Activated T-cell treated with anti-CD3 and anti-CD28 coated beads, Interleukin-2, amount 50 U/mL, for 72 hours (primary cell): ENCODE data around the gene TRABD2B. TPM values are rescaled to one million over a fixed set of nuclear protein-coding genes. Genes with fewer than 3 reads are reported as not detected.

Experiments
- ATAC-seq, 2 donors: fragments of 150-1000 bp; cut with Tn5 transposase; replicated peaks in 1 of 2; 2 replicates each; pipeline ENCODE4 v1.10.0; 2021; ENCODE audit warnings: moderate library complexity in 2 of 2, mild to moderate bottlenecking in 1 of 2
- DNase-seq, 2 donors: peaks; one replicate each; pipeline ENCODE4 v3.0.0; 2021 to 2022; ENCODE audit warnings: mixed read lengths in 1 of 2
- H3K27ac Mint-ChIP-seq: one replicate; pipeline ENCODE4 v1.8.0; 2022; ENCODE audit warnings: mild to moderate bottlenecking, moderate library complexity, mixed read lengths
- H3K27me3 Mint-ChIP-seq: one replicate; pipeline ENCODE4 v1.8.0; 2022; ENCODE audit warnings: low read depth, mixed read lengths
- H3K36me3 Mint-ChIP-seq, 2 donors: one replicate each; pipeline ENCODE4 v1.8.0; 2022; ENCODE audit warnings: mixed read lengths in 2 of 2, mild to moderate bottlenecking in 1 of 2; ENCODE audit not compliant: insufficient read depth in 2 of 2
- H3K4me1 Mint-ChIP-seq: one replicate; pipeline ENCODE4 v1.8.0; 2022; ENCODE audit warnings: low read depth, mixed read lengths
- H3K4me3 Mint-ChIP-seq, 2 donors: one replicate each; pipeline ENCODE4 v1.8.0; 2022; ENCODE audit warnings: mild to moderate bottlenecking in 2 of 2, mixed read lengths in 2 of 2, moderate library complexity in 2 of 2
- H3K9me3 Mint-ChIP-seq, 2 donors: one replicate each; pipeline ENCODE4 v1.8.0; 2022; ENCODE audit warnings: mixed read lengths in 2 of 2
- total RNA-seq, 2 donors: library from RNA; stranded (reverse); gene quantifications; one replicate each; pipeline ENCODE4 v1.2.3, GENCODE V29; 2022

TRABD2B gene
- total RNA-seq, 2 donors from 2014 or later, result not detected

- Mint-ChIP-seq H3K4me1 (no peaks in the 10 kb centered on the region), H3K4me3 (no peak overlapping the region), H3K9me3 (no peaks in the 10 kb centered on the region), H3K27ac (no peak overlapping the region), H3K27me3 (no peaks in the 10 kb centered on the region), H3K36me3 (no peaks in the 10 kb centered on the region)
- DNase-seq (no peak), ATAC-seq (no peak)
Measured at GRCh38 chr1:47908258-47908657, 88.9 kb downstream of the TRABD2B start.

DNA sequence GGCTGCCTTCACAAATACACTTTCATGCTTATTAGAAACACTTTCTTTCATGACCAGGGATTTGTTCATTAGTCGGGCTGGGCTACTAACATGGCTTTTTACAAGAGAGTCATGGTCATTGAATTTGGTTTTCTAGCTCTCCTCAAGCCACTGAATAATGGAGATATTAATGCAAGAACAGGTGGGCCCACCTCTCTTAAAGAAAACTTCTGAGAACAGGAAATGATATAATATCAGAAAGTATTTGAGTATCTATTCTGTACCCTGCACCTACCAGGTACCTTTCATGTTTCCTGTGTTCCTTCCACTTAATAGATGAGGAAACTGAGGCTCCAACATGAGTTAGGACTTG is 90.0 kb downstream of the TRABD2B start:
- Mint-ChIP-seq H3K4me1 (no peaks in the 10 kb centered on the region), H3K9me3 (no peaks in the 10 kb centered on the region), H3K27ac (no peak overlapping the region), H3K36me3 (no peaks in the 10 kb centered on the region), H3K4me3 (no peak overlapping the region), H3K27me3 (no peaks in the 10 kb centered on the region)
- ATAC-seq (no peak), DNase-seq (no peak)

GRCh38 chr1:47906527-47907176 is 90.5 kb downstream of the TRABD2B start:
- ATAC-seq (no peak), DNase-seq (no peak)
- Mint-ChIP-seq H3K4me3 (no peak overlapping the region), H3K27me3 (no peaks in the 10 kb centered on the region), H3K36me3 (no peaks in the 10 kb centered on the region), H3K9me3 (no peaks in the 10 kb centered on the region), H3K4me1 (no peaks in the 10 kb centered on the region), H3K27ac (no peak overlapping the region)

GRCh38 chr1:47906009-47906432 is 91.2 kb downstream of the TRABD2B start:
- Mint-ChIP-seq H3K4me3 (no peak overlapping the region), H3K27me3 (no peaks in the 10 kb centered on the region), H3K27ac (no peak overlapping the region), H3K9me3 (no peaks in the 10 kb centered on the region), H3K4me1 (no peaks in the 10 kb centered on the region), H3K36me3 (no peaks in the 10 kb centered on the region)
- DNase-seq (no peak), ATAC-seq (no peak)

- no peaks in the 10 kb centered on the region for H3K36me3 Mint-ChIP-seq
- DNase-seq (no peak), ATAC-seq (no peak)
- H3K9me3 Mint-ChIP-seq, result no peaks in the 10 kb centered on the region
- H3K4me1 Mint-ChIP-seq, result no peaks in the 10 kb centered on the region
- no peak overlapping the region for H3K4me3 Mint-ChIP-seq
- no peak overlapping the region for H3K27ac Mint-ChIP-seq
- no peaks in the 10 kb centered on the region for H3K27me3 Mint-ChIP-seq
Measured at GRCh38 chr1:47903723-47904122, 93.5 kb downstream of the TRABD2B start.

- no peak for ATAC-seq
- Mint-ChIP-seq H3K4me1 (no peaks in the 10 kb centered on the region), H3K9me3 (no peaks in the 10 kb centered on the region), H3K36me3 (no peaks in the 10 kb centered on the region), H3K4me3 (no peak overlapping the region), H3K27me3 (no peaks in the 10 kb centered on the region), H3K27ac (no peak overlapping the region)
- DNase-seq, result no peak
Measured at GRCh38 chr1:47901001-47901575, 96.1 kb downstream of the TRABD2B start.

GRCh38 chr1:47898133-47898845 is 98.9 kb downstream of the TRABD2B start:
- Mint-ChIP-seq H3K4me3 (no peak overlapping the region), H3K9me3 (no peaks in the 10 kb centered on the region), H3K27ac (no peak overlapping the region), H3K36me3 (no peaks in the 10 kb centered on the region), H3K4me1 (no peaks in the 10 kb centered on the region), H3K27me3 (no peaks in the 10 kb centered on the region)
- no peak for ATAC-seq
- DNase-seq, result no peak

GRCh38 chr1:47895279-47896125 is 101.7 kb downstream of the TRABD2B start:
- no peak for DNase-seq
- Mint-ChIP-seq H3K27ac (no peak overlapping the region), H3K36me3 (no peaks in the 10 kb centered on the region), H3K4me3 (no peak overlapping the region), H3K4me1 (no peaks in the 10 kb centered on the region), H3K27me3 (no peaks in the 10 kb centered on the region), H3K9me3 (no peaks in the 10 kb centered on the region)
- no peak for ATAC-seq

GRCh38 chr1:47894410-47895278 is 102.5 kb downstream of the TRABD2B start:
- Mint-ChIP-seq H3K4me3 (no peak overlapping the region), H3K27ac (no peak overlapping the region), H3K4me1 (no peaks in the 10 kb centered on the region), H3K27me3 (no peaks in the 10 kb centered on the region), H3K36me3 (no peaks in the 10 kb centered on the region), H3K9me3 (no peaks in the 10 kb centered on the region)
- ATAC-seq (peak in 1 of 2 donors; percentile 30), DNase-seq (no peak)

- no peak overlapping the region for H3K27ac Mint-ChIP-seq
Measured at GRCh38 chr1:47893412-47893811, 103.8 kb downstream of the TRABD2B start.

DNA sequence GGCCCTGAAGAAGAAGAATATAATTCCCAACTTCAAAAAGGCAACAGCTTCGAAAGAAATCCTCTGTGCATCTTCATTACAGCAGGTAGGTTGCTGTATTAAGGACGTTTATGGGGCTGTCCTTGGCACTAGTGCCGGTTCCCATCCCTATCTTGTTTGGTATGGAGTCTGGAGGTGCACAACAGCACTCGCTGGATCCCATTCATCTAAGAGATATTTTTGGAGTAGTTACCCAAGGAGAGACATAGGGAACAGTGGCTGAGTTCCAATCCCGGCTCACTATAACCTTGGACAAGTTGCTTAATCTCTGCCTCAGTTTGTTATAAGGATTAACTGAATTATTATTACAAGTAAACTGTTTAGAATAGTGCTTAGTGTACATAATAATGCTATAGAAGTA is 106.4 kb downstream of the TRABD2B start:
- ATAC-seq (no peak), DNase-seq (no peak)
- H3K4me3 Mint-ChIP-seq, result no peak overlapping the region
- H3K36me3 Mint-ChIP-seq, result no peaks in the 10 kb centered on the region
- H3K27ac Mint-ChIP-seq, result no peak overlapping the region
- H3K4me1 Mint-ChIP-seq, result no peaks in the 10 kb centered on the region
- peaks cover 10% of the 10 kb centered on the region for H3K27me3 Mint-ChIP-seq
- H3K9me3 Mint-ChIP-seq, result no peaks in the 10 kb centered on the region

More at GRCh38 chr1:47893412-47893811, 103.8 kb downstream of the TRABD2B start:
- Mint-ChIP-seq H3K4me3 (no peak overlapping the region), H3K36me3 (no peaks in the 10 kb centered on the region), H3K4me1 (no peaks in the 10 kb centered on the region), H3K27me3 (peaks cover 7% of the 10 kb centered on the region), H3K9me3 (no peaks in the 10 kb centered on the region)
- DNase-seq (no peak), ATAC-seq (no peak)

- Mint-ChIP-seq H3K27me3 (peaks cover 10% of the 10 kb centered on the region), H3K4me3 (no peak overlapping the region), H3K9me3 (no peaks in the 10 kb centered on the region), H3K36me3 (no peaks in the 10 kb centered on the region), H3K4me1 (no peaks in the 10 kb centered on the region), H3K27ac (no peak overlapping the region)
- ATAC-seq, result no peak
- no peak for DNase-seq
Measured at GRCh38 chr1:47888294-47888629, 108.9 kb downstream of the TRABD2B start.
